GM23248 (cell line): ENCODE data around the gene SLC10A6.

Experiments used
- EZH2 ChIP-seq: fragments of 200-600 bp; sonication (generic); IDR thresholded peaks from 2 replicates; pipeline ENCODE4 v1.6.1; 2018; ENCODE audit warnings: antibody characterized with exemption, mild to moderate bottlenecking; ENCODE audit not compliant: insufficient read depth, poor library complexity, severe bottlenecking
- EZH2phosphoT487 ChIP-seq: fragments of 200-600 bp; sonication (generic); IDR thresholded peaks from 2 replicates; pipeline ENCODE4 v1.6.1; 2018; ENCODE audit warnings: antibody characterized with exemption, moderate library complexity, mild to moderate bottlenecking, low read depth; ENCODE audit not compliant: insufficient read depth

DNA sequence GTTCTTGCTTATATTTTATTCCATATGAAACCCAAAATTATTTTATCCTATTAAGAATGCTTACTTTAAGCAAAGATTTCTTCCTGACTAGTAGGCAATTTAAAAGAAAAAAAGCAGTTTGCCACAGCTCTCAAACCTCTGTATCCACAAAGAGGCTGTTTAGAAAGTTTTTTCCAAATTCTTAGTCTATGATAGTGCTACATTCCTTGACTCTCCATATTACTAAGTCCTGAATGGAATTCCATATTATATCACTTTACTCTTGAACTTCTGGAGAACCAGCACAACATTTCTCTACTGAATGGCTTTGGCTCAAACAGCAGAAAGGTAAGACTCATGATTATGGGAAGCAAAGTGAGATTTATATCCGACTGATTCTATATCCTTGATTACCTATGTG lies 8.3 kb downstream of the SLC10A6 start:
- no peak for TF ChIP-seq EZH2phosphoT487
- TF ChIP-seq EZH2: no peak
